NCI-H774 (cell line): ENCODE results near the gene PDGFB.

Experiments
- DNase-seq: peaks from one replicate; lab custom pipeline; 2025; lab: John Stamatoyannopoulos, UW

The PDGFB gene

DNA sequence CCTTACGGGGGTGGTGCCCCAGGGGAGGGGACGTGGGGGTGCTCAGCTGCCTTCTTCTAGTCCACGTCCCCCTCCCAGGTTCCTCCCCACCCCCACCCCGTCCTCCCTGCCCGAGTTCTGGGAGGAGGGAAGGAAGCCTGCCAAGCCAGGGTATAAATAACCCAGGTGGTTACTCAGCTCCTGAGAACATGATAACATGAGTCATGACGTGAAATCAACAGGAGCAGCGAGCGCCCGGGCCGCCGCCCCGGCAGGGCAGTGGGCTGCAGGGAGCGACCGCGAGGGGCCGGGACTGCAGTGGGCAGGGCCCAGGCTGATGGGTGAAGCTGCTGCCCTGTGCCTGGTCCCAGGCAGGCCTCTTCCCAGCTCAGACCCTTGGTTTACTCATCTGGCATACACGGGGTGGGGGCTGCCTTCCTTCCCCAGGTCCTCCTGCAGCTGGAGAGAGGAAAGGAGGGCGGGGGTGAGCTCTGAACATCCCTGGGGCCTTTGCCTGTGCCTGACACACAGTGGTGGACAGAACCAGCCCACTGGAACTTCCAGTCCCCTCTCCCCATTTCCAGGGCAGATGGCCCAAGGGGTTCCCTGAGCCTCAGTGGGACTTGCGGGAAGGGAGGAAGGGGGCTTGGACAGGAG is 8.8 kb upstream of the PDGFB start:
- no peak for DNase-seq

DNA sequence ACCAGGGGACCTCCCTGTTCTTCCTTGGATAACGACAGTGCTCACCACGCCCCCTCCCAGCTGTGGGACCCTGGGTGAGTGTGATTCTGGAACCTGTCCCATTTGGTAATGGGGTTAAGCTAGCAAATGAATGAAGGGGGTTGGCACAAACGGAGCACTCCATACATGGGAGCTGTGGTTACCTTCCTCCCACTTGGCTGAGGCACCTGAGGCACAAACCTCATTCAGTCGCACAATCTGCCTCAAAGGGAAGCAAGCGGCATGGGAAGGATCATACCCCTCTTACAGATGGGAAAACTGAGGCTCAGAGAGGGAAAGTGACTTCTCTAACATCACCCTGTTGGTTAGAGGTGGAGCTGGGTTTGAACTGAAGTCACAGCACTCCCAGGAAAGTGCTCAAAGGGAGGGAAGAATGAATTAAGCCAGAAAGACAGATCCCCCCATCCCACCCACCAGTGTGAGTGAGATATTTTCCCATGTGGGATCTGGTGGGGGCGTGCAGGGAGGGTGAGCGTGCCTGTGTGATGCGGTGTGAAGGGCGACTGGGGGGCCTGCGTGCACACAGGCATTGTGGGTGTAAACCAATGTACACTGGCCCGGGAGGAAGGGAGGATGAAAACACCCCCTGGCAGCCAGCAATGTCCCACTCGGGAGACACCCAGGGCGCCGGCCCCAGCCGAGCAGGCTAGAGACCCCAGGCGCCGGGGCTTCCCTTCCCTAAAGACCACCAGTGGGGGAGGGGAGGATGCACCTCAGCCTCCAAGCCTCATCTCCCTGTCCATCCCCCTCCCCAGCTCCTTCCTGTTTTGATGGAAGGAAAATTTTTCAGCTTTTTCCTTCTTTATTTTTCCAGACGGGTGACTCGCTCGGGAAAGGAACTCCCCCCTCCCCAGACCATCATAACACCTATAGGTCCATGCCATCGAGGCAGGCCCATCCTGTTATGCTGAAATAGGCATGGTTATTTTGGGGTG is 8.0 kb upstream of the PDGFB start:
- DNase-seq, result no peak

DNA sequence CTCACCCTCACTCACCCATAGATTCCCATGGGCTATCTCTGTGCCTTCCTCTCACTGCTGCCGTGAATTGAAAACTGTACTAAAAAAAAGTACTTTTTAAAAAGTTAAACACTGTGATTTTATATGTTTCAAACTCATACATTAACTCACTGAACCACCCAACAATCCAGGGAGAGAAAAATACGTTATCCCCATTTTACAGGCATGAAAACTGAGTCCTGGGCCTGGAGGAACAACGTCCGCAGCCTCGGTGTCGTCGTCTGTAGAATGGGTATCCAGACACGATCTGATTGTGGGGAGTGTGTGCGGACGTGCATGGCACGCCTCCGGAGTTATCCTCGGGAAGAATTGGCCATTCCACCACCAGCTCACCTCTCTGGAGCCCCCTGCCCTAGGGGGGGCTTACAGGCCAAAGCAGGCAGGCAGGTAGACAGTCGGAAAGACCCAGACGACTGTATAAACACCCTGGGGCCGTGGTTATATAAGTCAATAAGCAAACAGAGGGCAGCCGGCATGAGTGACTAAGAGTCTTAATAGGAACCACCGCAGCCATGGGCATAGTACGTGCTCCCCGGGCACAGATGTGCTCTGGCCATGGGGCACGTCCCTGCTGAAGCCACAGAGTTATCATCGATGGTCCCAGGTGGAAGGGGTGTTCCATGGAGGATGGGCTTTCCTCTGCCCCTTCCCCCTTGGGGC is 7.1 kb upstream of the PDGFB start:
- no peak for DNase-seq

DNA sequence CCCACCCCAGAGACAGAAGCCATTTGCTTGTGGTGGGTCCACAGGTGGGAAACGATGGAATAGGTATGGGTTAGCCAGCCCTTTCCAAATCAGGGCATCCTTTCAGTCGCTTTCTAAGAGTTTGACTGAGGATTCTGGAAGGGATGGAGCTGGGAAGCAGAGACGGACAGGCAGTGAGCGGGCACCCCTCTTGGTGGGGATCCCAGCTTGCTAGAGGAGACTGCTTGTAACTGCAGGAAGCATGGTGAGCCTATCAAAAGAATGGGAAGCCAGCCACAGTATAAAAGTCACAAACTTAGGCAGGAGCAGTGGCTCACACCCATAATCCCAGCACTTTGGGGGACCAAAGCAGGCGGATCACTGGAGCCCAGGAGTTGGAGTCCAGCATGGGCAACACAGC is 6.1 kb upstream of the PDGFB start:
- DNase-seq, result no peak

DNA sequence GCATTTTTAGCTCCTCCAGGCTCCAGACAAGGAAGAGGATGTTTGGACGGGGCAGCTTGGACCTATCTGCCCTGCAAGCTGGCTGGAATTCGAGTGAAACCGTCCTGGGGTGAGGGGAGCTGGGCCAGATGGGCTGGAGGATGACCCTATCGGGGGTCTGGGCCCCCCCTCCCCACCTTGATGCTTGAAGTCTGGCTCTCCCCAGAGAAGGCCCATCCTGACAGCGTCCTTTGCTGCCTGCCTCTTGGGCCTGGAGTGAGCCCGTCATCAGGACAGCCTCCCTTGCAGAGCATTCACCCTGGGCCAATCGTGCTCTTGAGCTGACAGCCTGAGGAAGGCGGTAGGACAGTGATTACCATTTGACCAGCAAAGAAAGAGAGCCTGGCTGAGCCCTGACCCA is 5.3 kb upstream of the PDGFB start:
- no peak for DNase-seq

DNA sequence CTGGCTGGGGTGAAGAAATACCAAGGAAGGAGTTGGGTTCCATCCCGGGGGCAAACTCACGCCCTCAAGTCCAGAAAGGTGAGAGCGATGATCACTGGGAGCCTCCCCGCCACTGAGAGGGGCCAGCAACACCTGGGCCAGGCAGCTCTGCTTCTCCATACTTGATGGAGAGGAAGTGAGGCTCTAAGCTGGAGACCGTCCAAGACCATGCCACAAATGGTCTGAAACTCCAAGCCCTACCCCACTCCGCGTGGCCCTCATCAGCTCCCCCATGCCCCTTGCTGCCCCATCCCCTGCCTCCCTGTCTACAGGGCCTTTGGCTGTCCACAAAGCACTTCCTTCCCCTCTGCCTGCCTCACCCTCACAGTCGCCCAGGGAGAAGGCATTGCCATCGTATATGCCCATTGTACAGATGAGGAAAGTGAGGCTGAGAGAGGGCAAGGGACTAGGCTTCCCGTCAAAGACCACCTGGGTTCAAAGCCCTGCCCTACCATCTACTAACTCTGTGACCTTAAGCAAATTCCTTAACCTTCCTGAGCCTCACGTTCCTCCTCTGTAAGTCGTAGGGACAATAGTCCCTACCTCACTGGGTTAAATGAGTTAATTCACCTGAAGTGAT is 4.4 kb upstream of the PDGFB start:
- no peak for DNase-seq

DNA sequence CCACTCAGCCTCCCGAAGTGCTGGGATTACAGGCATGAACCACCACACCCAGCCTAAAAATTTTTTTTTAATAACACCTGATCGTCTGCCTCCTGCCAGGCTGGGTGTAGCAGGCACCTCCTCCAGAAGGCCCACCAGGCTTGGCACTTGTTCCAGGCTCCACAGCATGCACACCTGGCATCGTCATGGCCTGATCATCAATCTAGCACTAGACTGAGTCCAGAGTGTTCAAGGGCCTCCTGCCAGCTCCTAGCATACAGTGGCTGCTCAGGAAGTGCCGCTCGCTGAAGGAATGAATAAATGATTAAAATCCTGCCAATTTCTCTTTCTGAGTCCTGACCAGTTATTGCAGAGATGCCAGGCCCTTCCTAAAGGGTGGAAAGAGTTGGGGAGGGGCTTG is 3.5 kb upstream of the PDGFB start:
- no peak for DNase-seq

DNA sequence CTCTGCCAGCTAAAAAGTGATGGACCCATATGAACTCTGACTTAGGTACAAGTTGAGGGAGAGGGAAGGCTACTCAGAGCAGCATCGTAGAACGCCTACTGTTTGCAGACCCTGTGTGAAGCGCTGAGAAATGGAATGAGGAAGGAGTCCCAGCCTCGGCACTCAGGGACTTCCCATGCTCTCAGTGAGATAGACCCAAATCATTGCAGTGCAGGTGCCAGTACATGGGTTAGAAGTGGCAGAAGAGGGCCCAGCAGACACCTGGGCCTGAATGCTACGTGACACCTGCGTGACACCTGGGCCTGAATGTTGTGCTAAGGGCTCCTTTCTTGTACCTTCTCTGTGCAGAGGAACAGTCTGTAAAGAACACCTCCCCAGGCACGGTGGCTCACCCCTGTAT is 2.6 kb upstream of the PDGFB start:
- DNase-seq, result no peak

DNA sequence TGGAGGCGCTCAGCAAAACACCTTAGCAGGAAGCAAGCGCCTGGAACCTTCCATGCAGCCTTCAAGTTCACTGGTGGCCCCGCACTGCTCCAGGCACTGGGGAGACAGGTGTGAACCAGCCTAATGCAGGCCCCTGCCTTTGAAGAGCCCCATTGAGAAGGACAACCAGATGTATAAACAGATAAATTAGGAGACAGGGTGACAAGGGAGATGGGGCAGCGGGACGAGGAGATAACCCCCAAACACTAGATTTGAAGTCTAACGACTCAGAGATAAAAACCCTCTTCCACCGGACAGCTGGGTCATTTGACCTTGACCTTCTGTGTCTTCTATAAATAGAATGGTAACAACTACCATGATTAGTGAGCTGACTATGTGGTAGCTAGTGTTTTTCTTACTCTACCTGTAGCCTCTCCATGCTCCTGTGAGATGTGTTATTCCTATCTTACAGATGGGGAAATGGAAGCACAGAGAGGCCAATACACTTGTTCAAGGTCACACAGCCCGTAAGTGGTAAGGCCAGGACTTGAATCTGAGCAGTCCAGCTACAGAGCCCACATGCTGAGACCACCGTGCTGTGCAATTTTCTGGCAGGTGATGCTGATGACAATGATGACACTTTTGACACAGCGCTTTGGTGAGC is 2.0 kb upstream of the PDGFB start:
- no peak for DNase-seq

DNA sequence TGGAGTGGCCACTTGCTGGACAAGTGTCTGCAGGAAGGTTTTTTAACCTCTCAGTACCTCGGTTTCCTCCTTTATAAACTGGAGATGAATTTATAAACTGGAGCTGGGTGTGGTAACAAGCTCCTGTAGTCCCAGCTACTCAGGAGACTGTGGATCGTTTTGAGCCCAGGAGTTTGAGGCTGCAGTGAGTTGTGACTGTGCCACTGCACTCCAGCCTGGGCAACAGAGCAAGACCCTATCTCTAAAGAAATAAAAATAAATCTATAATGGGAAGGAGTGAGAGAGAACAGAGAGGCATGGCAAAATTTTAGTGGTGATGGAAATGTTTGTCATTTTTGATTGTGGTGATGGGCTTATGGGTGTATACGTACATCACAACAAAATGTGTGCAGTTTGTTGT is 1.4 kb upstream of the PDGFB start:
- no peak for DNase-seq

DNA sequence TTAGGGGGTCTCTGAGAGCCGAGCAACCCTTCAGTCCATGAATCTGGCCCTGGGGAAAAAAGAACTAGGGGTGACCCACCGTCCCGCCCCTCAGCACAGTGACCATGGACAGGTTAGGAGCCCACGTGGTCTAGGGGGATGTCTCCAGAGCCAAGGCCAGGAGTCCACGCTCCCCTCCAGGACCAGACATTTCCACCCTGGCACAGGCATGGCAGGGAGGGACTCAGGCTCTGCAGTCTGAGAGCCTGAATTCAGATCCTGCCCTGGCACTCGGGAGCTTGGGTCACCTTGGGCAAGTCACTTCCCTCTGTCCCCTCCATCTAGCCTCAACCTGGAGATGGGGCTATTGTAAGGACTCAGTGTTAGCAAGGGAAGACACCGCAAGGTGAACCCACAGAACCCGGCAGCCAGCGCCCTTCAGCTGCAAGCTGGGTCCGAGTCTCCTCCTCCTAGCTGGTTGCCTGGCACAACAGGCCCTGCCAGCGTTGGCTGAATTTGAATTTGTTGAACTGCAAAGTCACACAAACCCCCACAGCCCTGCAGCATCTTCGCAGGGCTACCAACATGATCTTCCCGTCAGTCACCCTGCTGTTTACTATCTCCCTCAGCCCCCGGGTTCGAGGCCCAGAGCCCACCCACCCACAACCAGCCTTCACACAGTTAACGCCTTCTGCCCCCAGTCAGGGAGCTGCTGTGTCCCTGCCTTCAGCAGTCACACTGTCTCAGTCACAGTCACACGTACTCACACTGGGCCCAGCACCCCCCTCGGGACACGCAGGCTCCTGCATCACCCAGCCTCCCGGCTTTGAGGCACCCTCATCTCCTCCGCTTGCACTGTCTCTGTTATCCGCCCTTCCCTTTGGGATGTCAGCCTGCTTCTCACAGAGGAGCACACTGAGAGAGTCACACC is 603 bp upstream of the PDGFB start:
- no peak for DNase-seq

DNA sequence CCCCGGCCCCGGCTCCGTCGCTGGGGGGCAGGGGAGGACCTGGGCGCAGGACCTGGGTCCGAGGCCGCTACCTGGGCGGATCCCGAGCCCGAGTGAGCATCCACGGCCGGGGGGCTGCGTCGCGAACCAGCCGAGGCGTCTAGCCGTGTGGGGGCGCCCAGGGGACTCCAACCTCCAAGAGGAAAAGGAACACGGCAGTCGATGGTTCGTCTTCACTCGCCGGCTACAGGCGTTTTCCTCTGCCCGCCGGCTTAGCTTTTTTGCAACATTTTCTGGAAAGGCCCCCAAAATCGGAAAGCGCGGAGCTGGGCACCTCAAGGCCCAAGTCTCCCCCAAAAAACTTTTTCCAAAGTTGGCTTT is 666 bp downstream of the PDGFB start:
- DNase-seq, result no peak

DNA sequence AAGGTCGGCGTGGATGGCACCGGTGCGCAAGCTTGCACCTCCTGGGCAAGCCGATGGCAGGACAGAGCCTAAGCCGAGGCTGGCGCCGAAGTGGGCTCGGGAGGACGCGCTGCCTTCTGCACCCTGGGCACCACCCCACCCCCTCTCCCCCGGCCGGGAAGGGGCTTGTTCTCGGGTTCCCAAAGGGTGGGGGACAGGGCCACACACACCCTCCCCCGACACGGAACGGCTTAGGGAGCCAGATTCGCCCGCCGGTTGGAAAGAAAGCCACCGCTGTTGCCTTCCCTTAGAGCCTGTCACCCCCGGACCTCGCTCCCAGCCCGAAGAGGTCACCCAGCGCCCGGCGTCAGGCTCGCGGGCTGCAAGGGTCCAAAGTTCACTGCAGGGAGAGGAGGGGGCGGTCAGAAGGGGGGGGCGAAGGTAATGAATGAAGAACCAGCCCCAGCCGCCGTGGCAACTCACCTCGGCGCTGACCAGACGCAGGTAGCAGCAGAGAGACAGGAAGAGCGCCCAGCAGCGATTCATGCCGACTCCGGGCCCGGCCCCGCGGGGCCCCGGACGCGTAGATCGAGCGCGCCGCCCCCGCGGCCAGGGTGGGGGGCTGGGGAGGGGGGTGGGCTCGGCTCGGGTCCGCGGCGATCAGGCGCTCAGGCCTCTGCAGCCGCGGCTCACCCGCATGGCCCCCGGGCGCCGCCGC is 1.2 kb downstream of the PDGFB start:
- no peak for DNase-seq

DNA sequence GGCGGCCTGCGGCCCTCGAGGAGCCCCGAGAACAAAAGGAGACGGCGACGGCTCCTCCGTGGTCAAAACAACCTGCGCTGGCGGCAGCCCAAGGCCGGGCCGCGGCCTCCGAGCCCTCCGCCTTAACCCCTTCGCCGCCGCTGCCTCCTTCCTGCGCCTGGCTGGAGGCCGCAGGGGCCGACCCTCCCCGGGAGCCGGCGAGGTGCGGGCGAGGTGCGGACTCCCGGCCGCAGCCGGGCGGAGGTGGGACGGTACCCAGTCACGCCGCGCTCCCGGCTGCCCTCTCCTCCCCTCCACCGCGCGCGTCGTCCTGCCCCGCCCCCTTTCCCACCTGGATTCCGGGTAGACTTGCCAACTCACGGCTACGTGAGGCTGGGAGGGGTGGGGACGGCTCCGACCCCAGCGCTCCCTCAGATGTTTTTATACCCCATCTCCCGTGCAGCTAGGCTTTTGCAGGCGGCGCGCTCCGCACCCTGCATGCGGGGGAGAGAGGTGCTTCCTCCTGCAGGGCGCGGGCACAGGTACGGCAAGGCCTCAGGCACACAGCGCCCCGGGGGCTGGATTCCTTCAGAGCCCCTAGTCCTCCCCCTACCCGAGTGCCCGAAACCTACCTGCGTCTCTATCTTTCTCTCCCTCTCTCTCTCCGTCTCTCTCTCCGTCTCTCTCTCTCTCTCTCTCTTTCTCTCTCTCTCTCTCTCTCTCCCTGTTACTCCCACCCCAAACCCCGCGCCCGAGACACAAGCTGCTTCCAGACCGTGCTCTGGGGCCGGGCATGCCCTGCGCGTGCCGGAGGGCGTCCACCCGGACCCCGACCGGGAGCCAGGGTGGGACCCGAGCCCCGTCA is 2.0 kb downstream of the PDGFB start:
- DNase-seq, result no peak

DNA sequence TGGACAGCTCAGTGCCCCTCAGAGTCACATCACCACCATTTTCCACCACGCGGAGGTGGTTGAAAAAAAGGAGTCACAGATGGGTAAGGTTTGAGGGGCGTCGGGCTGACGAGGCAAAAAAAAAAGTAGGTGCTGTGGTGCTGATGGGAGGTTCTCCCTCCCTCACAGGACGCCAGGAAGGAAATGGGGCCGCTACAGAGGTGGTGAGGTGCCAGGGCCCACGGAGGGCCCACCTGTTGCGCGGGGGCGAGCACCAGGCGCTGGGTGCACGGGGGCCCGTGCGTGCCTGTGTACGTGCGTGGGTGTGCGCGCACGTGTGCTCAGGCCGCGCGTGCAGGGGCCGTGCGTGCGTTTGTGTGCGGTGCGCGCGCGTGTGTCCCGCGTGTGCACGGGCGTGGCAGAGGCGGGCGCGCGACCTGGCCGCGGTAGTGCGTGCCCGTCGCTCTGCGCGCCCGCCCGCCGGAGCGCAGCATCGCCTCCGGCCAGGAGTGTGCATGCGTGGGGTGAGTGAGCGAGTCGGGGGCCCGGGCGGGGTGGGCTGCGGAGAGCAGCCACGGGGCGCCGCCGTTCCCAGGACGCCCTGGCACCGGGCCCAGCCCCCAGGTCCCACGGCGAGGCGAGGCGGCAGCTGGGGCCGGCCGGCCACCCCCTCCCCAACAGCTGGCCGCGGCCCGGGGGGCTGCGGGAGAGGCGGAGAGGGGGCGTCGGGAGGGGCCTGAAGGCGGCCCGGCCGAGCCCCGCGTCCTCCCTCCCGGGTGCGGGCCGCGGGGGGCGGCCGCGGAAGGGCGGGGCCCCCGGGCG is 2.8 kb downstream of the PDGFB start:
- no peak for DNase-seq

DNA sequence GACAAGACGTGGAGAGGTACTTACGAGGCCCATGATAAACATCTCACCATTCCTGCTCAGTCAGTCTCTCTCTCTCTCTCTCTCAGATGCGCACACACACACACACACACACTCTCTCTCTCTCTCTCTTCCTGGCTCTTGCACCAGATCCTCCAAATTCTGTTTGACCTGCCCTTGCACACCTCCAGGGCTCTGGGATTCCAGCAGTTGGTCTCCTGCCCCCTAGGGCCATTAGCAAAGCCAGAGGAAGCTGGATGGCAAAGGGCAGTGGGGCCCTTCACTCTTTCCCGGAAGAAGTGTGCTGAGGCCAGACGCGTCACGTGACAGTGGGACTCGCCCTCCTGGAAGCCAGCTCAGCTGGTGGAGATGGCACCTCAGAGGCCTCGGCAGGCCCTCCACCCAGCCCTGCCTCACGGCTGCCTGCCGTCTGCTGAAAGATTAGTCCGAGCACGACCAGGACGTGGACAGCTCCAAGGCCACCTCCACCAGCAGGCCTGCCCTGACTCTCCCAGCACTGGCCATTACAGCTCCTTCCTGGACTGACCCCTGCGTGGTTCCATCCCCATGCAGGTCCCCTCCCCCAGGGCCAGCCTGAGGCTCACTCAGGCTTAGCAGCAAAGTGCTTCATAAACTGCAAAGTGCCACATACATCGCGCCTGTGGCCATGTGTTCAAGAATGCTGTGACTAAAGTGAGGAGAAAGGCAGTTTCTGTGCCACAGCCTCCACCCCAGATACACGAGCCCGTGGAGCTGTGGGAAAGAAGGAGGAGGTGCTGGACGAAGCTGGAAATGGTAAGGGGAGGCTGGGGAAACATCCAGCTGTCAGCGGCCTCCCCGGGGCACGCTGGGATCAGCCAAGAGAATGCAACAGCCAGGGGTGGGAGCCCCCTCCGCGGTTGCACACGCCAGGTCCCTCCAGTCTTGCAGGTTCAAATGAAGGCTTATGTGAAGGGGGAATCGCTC is 3.7 kb downstream of the PDGFB start:
- DNase-seq, result no peak
